ENCODE results near the gene GJA4. TPM values are rescaled to one million over a fixed set of nuclear protein-coding genes. Genes with fewer than 3 reads are reported as not detected.

The GJA4 gene
- total RNA-seq, 1 experiment from 2014 or later = not detected

DNA sequence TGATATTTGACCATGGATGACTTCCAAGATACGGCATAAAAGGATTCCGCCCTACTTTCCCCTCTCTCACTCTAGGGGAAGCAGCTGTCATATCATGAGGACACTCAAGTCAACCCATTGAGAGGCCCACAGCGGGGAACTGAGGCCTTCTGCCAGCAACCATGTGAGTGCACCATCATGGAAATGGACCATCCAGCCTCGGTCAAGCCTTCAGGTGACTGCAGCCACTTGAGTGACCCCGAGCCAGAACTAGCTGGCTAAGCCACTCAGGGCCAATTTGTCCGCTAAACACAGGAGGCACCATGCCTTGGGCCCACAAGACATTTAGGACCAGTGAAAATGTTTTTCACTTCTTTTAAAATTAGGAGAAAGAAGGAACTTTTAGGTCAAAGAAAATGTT is 49.0 kb upstream of the GJA4 start:
- Histone ChIP-seq H3K27me3 (ENCODE audit: insufficient read depth, low read length) (no peaks in the 10 kb centered on the region), H3K9me2 (ENCODE audit: insufficient read depth) (no peaks in the 10 kb centered on the region), H3K27ac (ENCODE audit: low read depth, low read length) (no peak overlapping the region), H3K79me2 (ENCODE audit: insufficient read depth, low read length) (no peaks in the 10 kb centered on the region), H3K36me3 (ENCODE audit: control insufficient read depth in 1 of 2, insufficient read depth in 2 of 2, low read length in 2 of 2) (no peaks in the 10 kb centered on the region), H3K4me2 (ENCODE audit: low read length) (no peak overlapping the region), H4K20me1 (ENCODE audit: insufficient read depth) (no peaks in the 10 kb centered on the region), H3K9ac (ENCODE audit: low read length) (no peak overlapping the region), H3K9me3 (ENCODE audit: control insufficient read depth in 1 of 2, insufficient read depth in 1 of 2, low read depth in 1 of 2, low read length in 2 of 2) (no peaks in the 10 kb centered on the region), H3K4me1 (ENCODE audit: control insufficient read depth in 1 of 2, insufficient read depth in 2 of 2, low read length in 2 of 2) (peaks cover 3 to 12% of the 10 kb centered on the region in 2 experiments; a peak in 3 of 4 replicates), H3K4me3 (replicated peaks in 1 of 2; ENCODE audit: low read depth in 1 of 2, low read length in 2 of 2) (no peak overlapping the region), H2AFZ (ENCODE audit: low read depth, low read length, poor library complexity, severe bottlenecking) (no peak overlapping the region)
- ChIA-PET POLR2A (interaction anchor here (1.4 kb wide), 1 partner anchor 43 kb away, joined by 4 read pairs; no protein-coding TSS in a partner anchor), CTCF (interaction anchor here (0.9 to 3.0 kb wide), 9 partner anchors 9 to 1104 kb away, joined by 3 to 31 read pairs (median 6); no protein-coding TSS in a partner anchor), RAD21 (ENCODE audit: low non-redundant PET in 1 of 2, low total read pairs in 2 of 2, uncharacterized antibody in 2 of 2, unreplicated experiment in 2 of 2) (interaction anchor here in 1 of 2 experiments (1.8 kb wide), 1 partner anchor 10 kb away, joined by 5 read pairs; the partner anchor contains the start of gene GJB5)
- intact Hi-C loops (cut with micrococcal nuclease) = loop anchor here (2.0 to 10.0 kb wide), 5 partner anchors 61 to 1111 kb away; no protein-coding TSS in a partner anchor
- TF ChIP-seq EGR1 (IDR thresholded peaks at IDR 0.05; ENCODE audit: low read depth) (no peak), CBX3 (IDR thresholded peaks at IDR 0.05; ENCODE audit: low read depth) (no peak), ELF1 (IDR thresholded peaks at IDR 0.05; ENCODE audit: borderline replicate concordance, low read depth) (no peak), TCF7L2 (IDR thresholded peaks at IDR 0.05; ENCODE audit: borderline replicate concordance, extremely low read depth, insufficient read depth, insufficient read length) (no peak), ZFX (IDR thresholded peaks at IDR 0.05) (no peak), SP1 (IDR thresholded peaks at IDR 0.05; ENCODE audit: low read depth) (no peak), JUND (IDR thresholded peaks at IDR 0.05) (no peak), SIN3A (IDR thresholded peaks at IDR 0.05; ENCODE audit: low read depth) (no peak), POLR2A (IDR thresholded peaks at IDR 0.05; ENCODE audit: borderline replicate concordance, extremely low read depth, insufficient read depth, insufficient read length) (no peak), FOSL1 (IDR thresholded peaks at IDR 0.05; ENCODE audit: low read depth) (no peak), RAD21 (IDR thresholded peaks at IDR 0.05; ENCODE audit: low read depth) (no peak), EZH2phosphoT487 (IDR thresholded peaks at IDR 0.05; ENCODE audit: borderline replicate concordance) (no peak), CEBPB (IDR thresholded peaks at IDR 0.05; ENCODE audit: low read depth) (no peak), ZNF274 (IDR thresholded peaks at IDR 0.05; ENCODE audit: low read depth, low read length) (no peak)
- TF ChIP-seq, protein P1, sequence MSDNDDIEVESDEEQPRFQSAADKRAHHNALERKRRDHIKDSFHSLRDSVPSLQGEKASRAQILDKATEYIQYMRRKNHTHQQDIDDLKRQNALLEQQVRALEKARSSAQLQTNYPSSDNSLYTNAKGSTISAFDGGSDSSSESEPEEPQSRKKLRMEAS (IDR thresholded peaks at IDR 0.05) = no peak
- TF ChIP-seq, protein P2, sequence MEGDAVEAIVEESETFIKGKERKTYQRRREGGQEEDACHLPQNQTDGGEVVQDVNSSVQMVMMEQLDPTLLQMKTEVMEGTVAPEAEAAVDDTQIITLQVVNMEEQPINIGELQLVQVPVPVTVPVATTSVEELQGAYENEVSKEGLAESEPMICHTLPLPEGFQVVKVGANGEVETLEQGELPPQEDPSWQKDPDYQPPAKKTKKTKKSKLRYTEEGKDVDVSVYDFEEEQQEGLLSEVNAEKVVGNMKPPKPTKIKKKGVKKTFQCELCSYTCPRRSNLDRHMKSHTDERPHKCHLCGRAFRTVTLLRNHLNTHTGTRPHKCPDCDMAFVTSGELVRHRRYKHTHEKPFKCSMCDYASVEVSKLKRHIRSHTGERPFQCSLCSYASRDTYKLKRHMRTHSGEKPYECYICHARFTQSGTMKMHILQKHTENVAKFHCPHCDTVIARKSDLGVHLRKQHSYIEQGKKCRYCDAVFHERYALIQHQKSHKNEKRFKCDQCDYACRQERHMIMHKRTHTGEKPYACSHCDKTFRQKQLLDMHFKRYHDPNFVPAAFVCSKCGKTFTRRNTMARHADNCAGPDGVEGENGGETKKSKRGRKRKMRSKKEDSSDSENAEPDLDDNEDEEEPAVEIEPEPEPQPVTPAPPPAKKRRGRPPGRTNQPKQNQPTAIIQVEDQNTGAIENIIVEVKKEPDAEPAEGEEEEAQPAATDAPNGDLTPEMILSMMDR (IDR thresholded peaks at IDR 0.05 in 2 of 3, conservative IDR thresholded peaks at IDR 0.05 in 1 of 3; ENCODE audit: borderline replicate concordance in 1 of 3, insufficient read depth in 1 of 3, low read depth in 2 of 3, low read length in 2 of 3) = no peak
- TF ChIP-seq, protein P3, sequence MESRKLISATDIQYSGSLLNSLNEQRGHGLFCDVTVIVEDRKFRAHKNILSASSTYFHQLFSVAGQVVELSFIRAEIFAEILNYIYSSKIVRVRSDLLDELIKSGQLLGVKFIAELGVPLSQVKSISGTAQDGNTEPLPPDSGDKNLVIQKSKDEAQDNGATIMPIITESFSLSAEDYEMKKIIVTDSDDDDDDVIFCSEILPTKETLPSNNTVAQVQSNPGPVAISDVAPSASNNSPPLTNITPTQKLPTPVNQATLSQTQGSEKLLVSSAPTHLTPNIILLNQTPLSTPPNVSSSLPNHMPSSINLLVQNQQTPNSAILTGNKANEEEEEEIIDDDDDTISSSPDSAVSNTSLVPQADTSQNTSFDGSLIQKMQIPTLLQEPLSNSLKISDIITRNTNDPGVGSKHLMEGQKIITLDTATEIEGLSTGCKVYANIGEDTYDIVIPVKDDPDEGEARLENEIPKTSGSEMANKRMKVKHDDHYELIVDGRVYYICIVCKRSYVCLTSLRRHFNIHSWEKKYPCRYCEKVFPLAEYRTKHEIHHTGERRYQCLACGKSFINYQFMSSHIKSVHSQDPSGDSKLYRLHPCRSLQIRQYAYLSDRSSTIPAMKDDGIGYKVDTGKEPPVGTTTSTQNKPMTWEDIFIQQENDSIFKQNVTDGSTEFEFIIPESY (IDR thresholded peaks at IDR 0.05; ENCODE audit: extremely low read depth, insufficient replicate concordance, low read length) = no peak
- TF ChIP-seq, protein P4, sequence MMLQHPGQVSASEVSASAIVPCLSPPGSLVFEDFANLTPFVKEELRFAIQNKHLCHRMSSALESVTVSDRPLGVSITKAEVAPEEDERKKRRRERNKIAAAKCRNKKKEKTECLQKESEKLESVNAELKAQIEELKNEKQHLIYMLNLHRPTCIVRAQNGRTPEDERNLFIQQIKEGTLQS (IDR thresholded peaks at IDR 0.05) = no peak
- TF ChIP-seq, protein P5, sequence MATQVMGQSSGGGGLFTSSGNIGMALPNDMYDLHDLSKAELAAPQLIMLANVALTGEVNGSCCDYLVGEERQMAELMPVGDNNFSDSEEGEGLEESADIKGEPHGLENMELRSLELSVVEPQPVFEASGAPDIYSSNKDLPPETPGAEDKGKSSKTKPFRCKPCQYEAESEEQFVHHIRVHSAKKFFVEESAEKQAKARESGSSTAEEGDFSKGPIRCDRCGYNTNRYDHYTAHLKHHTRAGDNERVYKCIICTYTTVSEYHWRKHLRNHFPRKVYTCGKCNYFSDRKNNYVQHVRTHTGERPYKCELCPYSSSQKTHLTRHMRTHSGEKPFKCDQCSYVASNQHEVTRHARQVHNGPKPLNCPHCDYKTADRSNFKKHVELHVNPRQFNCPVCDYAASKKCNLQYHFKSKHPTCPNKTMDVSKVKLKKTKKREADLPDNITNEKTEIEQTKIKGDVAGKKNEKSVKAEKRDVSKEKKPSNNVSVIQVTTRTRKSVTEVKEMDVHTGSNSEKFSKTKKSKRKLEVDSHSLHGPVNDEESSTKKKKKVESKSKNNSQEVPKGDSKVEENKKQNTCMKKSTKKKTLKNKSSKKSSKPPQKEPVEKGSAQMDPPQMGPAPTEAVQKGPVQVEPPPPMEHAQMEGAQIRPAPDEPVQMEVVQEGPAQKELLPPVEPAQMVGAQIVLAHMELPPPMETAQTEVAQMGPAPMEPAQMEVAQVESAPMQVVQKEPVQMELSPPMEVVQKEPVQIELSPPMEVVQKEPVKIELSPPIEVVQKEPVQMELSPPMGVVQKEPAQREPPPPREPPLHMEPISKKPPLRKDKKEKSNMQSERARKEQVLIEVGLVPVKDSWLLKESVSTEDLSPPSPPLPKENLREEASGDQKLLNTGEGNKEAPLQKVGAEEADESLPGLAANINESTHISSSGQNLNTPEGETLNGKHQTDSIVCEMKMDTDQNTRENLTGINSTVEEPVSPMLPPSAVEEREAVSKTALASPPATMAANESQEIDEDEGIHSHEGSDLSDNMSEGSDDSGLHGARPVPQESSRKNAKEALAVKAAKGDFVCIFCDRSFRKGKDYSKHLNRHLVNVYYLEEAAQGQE (IDR thresholded peaks at IDR 0.05; ENCODE audit: low read depth) = no peak
- no TSS peak for BruUV-seq (replicated peaks)
- DNase-seq (ENCODE audit: low read depth, low spot score) (no peak), ATAC-seq (no peak)
